HepG2 (cell line): ENCODE measurements around the gene DHX34. TPM values are rescaled to one million over a fixed set of nuclear protein-coding genes. Genes with fewer than 3 reads are reported as not detected.

Source experiments
- EHMT2 ChIP-seq: fragments of 200-600 bp; sonication (generic); IDR thresholded peaks from 2 replicates; pipeline ENCODE4 v1.7.0; 2017; ENCODE audit warnings: antibody characterized with exemption, low read depth, low read length, borderline replicate concordance
- GATAD2A ChIP-seq: IDR thresholded peaks from 2 replicates; pipeline ENCODE4 v1.6.1; 2016
- IRF2 ChIP-seq: IDR thresholded peaks from 2 replicates; pipeline ENCODE4 v1.6.1; 2018; ENCODE audit warnings: missing genetic modification reagents, missing compliant biosample characterization
- ISL2 ChIP-seq: sonication (generic); formaldehyde crosslinking; IDR thresholded peaks from 2 replicates; pipeline ENCODE4 v1.5.0; 2020; ENCODE audit warnings: missing genetic modification reagents
- KLF11 ChIP-seq: IDR thresholded peaks from 2 replicates; pipeline ENCODE4 v1.6.1; 2016; ENCODE audit warnings: missing compliant biosample characterization
- MEIS2 ChIP-seq: sonication (generic); formaldehyde crosslinking; IDR thresholded peaks from 2 replicates; pipeline ENCODE4 v1.9.0; 2021; ENCODE audit warnings: mild to moderate bottlenecking, missing genetic modification reagents
- NFIC ChIP-seq: IDR thresholded peaks from 2 replicates; pipeline ENCODE4 v1.6.1; 2012; ENCODE audit warnings: mild to moderate bottlenecking, low read length, inconsistent platforms
- RXRB ChIP-seq: IDR thresholded peaks from 2 replicates; pipeline ENCODE4 v1.6.1; 2016; ENCODE audit warnings: borderline replicate concordance, missing genetic modification reagents, missing compliant biosample characterization
- SMYD3 ChIP-seq: sonication (generic); formaldehyde crosslinking; IDR thresholded peaks from 2 replicates; pipeline ENCODE4 v1.8.1; 2023; ENCODE audit warnings: mild to moderate bottlenecking, missing genetic modification reagents
- SP1 ChIP-seq, 2 experiments: fragments of 450-650 bp in 1 of 2; sonication (generic) in 1 of 2; formaldehyde crosslinking in 1 of 2; IDR thresholded peaks; 2 replicates each; pipeline versions ENCODE4 v1.4.0 to v1.6.1; 2016 to 2020; ENCODE audit warnings: missing genetic modification reagents in 1 of 2
- TAF1 ChIP-seq: sonication (generic); formaldehyde crosslinking; IDR thresholded peaks from 2 replicates; pipeline ENCODE4 v1.4.0; 2020; ENCODE audit warnings: missing genetic modification reagents
- TEAD3 ChIP-seq: optimal IDR thresholded peaks from 2 replicates; pipeline ENCODE3; 2016; ENCODE audit warnings: borderline replicate concordance
- ZBTB7A ChIP-seq: sonication (generic); formaldehyde crosslinking; IDR thresholded peaks from 2 replicates; pipeline ENCODE4 v1.8.0; 2022; ENCODE audit warnings: mild to moderate bottlenecking, missing genetic modification reagents
- ZFY ChIP-seq: sonication (generic); formaldehyde crosslinking; IDR thresholded peaks from 2 replicates; pipeline ENCODE4 v1.4.0; 2020; ENCODE audit warnings: missing genetic modification reagents
- polyA plus RNA-seq, 8 experiments: library from polyadenylated mRNA; depleted of rRNA in 3 of 8; stranded (reverse) in 7 of 8; unstranded in 1 of 8; fragments of >200 nt; fragmentation: Illumina TruSeq in 4 of 8; extraction: Trizol in 4 of 8; gene quantifications; 2 replicates each; pipeline versions ENCODE4 v1.2.1 to v1.2.3, GENCODE V29; 2011 to 2016; ENCODE audit warnings: low read depth in 4 of 8, missing spikeins in 1 of 8, mixed read lengths in 1 of 8; ENCODE audit not compliant: insufficient read depth in 1 of 8
- total RNA-seq, 5 experiments: library from RNA; depleted of rRNA; stranded (reverse); fragments of >200 nt; fragmentation: Illumina TruSeq; extraction: Trizol; gene quantifications; 2 replicates each; pipeline ENCODE4 v1.2.3, GENCODE V29; 2016; ENCODE audit warnings: low read depth in 1 of 5
- TF ChIP-seq, protein P1 (sequence below): sonication (generic); formaldehyde crosslinking; IDR thresholded peaks from 2 replicates; pipeline ENCODE4 v1.4.0; 2020; ENCODE audit warnings: missing genetic modification reagents
- TF ChIP-seq, protein P2 (sequence below): sonication (generic); formaldehyde crosslinking; IDR thresholded peaks from 2 replicates; pipeline ENCODE4 v1.5.1; 2020; ENCODE audit warnings: missing genetic modification reagents, mild to moderate bottlenecking, borderline replicate concordance
- TF ChIP-seq, protein P3 (sequence below): sonication (generic); formaldehyde crosslinking; IDR thresholded peaks from 2 replicates; pipeline ENCODE4 v1.4.0; 2020; ENCODE audit warnings: missing genetic modification reagents
- TF ChIP-seq, protein P4 (sequence below): IDR thresholded peaks from 2 replicates; pipeline ENCODE4 v1.6.1; 2012; ENCODE audit warnings: inconsistent platforms

DHX34 gene
- total and polyA plus RNA-seq, 2 of the 13 experiments (the other 11 are each of a cell fraction or from before 2014, with no cell fraction given): 9.2 to 12.0 TPM

DNA sequence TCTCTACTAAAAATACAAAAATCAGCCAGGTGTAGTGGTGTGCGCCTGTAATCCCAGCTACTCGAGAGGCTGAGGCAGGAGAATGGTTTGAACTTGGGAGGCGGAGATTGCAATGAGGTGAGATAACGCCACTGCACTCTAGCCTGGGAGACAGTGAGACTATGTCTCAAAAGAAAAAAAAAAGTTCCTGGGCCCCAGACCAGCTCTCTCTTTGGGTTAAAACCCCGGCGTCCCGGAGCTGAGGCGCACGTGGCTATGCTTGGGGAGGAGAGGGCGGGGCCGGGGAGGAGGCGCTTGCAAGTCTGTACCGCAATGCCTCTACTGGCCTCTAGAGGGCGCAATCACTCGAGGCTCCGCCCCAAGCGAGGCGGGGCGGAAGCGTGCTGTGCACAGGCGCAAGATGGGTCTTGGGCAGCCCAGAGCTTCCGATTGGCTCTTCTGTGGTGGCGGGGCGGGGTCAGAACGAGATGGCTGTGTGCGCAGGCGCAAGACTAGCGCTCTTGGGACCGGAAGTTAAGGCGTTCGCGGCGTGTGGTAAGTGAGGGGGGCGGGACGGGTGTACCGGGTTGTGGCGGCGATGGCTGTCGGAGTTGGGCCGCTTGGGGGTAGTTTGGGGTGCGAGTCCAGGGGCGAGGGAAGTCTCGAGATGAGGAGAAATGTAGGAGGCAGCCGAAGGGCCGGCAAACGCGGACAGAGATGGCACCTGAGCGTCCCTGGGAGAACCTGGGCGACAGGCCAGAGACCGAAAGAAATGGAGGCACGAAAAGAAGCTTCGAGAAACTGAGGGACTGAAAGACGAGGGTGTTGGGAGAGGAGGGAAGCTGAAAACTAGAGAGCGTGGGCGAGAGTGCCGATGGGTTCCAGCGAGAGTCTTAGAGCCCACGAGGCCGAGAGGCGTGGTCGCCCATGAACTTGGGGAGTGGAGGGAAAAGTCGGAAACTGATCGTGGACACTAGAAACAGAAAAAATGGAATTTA lies at the start of gene DHX34 (continued):
- TF ChIP-seq, protein P1, sequence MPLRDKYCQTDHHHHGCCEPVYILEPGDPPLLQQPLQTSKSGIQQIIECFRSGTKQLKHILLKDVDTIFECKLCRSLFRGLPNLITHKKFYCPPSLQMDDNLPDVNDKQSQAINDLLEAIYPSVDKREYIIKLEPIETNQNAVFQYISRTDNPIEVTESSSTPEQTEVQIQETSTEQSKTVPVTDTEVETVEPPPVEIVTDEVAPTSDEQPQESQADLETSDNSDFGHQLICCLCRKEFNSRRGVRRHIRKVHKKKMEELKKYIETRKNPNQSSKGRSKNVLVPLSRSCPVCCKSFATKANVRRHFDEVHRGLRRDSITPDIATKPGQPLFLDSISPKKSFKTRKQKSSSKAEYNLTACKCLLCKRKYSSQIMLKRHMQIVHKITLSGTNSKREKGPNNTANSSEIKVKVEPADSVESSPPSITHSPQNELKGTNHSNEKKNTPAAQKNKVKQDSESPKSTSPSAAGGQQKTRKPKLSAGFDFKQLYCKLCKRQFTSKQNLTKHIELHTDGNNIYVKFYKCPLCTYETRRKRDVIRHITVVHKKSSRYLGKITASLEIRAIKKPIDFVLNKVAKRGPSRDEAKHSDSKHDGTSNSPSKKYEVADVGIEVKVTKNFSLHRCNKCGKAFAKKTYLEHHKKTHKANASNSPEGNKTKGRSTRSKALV (CRISPR knock-in tag): 0 out of 2 replicates have a peak, but pooled peaks have one; percentile 28
- TF ChIP-seq KLF11 (CRISPR knock-in tag): no peak
- TF ChIP-seq MEIS2 (CRISPR knock-in tag): no peak
- TF ChIP-seq, protein P2, sequence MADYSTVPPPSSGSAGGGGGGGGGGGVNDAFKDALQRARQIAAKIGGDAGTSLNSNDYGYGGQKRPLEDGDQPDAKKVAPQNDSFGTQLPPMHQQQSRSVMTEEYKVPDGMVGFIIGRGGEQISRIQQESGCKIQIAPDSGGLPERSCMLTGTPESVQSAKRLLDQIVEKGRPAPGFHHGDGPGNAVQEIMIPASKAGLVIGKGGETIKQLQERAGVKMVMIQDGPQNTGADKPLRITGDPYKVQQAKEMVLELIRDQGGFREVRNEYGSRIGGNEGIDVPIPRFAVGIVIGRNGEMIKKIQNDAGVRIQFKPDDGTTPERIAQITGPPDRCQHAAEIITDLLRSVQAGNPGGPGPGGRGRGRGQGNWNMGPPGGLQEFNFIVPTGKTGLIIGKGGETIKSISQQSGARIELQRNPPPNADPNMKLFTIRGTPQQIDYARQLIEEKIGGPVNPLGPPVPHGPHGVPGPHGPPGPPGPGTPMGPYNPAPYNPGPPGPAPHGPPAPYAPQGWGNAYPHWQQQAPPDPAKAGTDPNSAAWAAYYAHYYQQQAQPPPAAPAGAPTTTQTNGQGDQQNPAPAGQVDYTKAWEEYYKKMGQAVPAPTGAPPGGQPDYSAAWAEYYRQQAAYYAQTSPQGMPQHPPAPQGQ (CRISPR knock-in tag): 0 out of 2 replicates have a peak, but pooled peaks have one; percentile 25
- peak; percentile 28 for TF ChIP-seq TEAD3 (CRISPR knock-in tag)
- TF ChIP-seq ZFY: peak; percentile 76
- TF ChIP-seq SMYD3: 0 out of 2 replicates have a peak, but pooled peaks have one; percentile 16
- TF ChIP-seq, protein P3, sequence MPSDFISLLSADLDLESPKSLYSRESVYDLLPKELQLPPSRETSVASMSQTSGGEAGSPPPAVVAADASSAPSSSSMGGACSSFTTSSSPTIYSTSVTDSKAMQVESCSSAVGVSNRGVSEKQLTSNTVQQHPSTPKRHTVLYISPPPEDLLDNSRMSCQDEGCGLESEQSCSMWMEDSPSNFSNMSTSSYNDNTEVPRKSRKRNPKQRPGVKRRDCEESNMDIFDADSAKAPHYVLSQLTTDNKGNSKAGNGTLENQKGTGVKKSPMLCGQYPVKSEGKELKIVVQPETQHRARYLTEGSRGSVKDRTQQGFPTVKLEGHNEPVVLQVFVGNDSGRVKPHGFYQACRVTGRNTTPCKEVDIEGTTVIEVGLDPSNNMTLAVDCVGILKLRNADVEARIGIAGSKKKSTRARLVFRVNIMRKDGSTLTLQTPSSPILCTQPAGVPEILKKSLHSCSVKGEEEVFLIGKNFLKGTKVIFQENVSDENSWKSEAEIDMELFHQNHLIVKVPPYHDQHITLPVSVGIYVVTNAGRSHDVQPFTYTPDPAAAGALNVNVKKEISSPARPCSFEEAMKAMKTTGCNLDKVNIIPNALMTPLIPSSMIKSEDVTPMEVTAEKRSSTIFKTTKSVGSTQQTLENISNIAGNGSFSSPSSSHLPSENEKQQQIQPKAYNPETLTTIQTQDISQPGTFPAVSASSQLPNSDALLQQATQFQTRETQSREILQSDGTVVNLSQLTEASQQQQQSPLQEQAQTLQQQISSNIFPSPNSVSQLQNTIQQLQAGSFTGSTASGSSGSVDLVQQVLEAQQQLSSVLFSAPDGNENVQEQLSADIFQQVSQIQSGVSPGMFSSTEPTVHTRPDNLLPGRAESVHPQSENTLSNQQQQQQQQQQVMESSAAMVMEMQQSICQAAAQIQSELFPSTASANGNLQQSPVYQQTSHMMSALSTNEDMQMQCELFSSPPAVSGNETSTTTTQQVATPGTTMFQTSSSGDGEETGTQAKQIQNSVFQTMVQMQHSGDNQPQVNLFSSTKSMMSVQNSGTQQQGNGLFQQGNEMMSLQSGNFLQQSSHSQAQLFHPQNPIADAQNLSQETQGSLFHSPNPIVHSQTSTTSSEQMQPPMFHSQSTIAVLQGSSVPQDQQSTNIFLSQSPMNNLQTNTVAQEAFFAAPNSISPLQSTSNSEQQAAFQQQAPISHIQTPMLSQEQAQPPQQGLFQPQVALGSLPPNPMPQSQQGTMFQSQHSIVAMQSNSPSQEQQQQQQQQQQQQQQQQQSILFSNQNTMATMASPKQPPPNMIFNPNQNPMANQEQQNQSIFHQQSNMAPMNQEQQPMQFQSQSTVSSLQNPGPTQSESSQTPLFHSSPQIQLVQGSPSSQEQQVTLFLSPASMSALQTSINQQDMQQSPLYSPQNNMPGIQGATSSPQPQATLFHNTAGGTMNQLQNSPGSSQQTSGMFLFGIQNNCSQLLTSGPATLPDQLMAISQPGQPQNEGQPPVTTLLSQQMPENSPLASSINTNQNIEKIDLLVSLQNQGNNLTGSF (CRISPR knock-in tag): 0 out of 2 replicates have a peak, but pooled peaks have one; percentile 36
- no peak for TF ChIP-seq ZBTB7A (CRISPR knock-in tag)
- 0 out of 2 replicates have a peak, but pooled peaks have one; percentile 53 for TF ChIP-seq IRF2 (CRISPR knock-in tag)
- TF ChIP-seq ISL2 (CRISPR knock-in tag): peak; percentile 27; the same call in 1 of the 2 replicates
- 0 out of 2 replicates have a peak, but pooled peaks have one; percentile 11 for TF ChIP-seq GATAD2A
- no peak for TF ChIP-seq EHMT2
- TF ChIP-seq NFIC: no peak
- TF ChIP-seq RXRB (CRISPR knock-in tag): peak; percentile 4; the same call in 1 of the 2 replicates
- TF ChIP-seq TAF1 (CRISPR knock-in tag): peak; percentile 46; the same call in 1 of the 2 replicates
- TF ChIP-seq, protein P4, sequence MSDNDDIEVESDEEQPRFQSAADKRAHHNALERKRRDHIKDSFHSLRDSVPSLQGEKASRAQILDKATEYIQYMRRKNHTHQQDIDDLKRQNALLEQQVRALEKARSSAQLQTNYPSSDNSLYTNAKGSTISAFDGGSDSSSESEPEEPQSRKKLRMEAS: peak; percentile 94
- TF ChIP-seq SP1 (IDR thresholded peaks at IDR 0.05): no peak
- TF ChIP-seq SP1 (CRISPR knock-in tag; IDR thresholded peaks at IDR 0.05): peak; percentile 97
